Measurements from ENCODE around the gene KCNQ1. TPM values are rescaled to one million over a fixed set of nuclear protein-coding genes. Genes with fewer than 3 reads are reported as not detected.

The KCNQ1 gene
- total and polyA plus RNA-seq, 2 donors (not counting 1 experiment from before 2014, with no cell fraction given): 21.5 to 28.8 TPM

DNA sequence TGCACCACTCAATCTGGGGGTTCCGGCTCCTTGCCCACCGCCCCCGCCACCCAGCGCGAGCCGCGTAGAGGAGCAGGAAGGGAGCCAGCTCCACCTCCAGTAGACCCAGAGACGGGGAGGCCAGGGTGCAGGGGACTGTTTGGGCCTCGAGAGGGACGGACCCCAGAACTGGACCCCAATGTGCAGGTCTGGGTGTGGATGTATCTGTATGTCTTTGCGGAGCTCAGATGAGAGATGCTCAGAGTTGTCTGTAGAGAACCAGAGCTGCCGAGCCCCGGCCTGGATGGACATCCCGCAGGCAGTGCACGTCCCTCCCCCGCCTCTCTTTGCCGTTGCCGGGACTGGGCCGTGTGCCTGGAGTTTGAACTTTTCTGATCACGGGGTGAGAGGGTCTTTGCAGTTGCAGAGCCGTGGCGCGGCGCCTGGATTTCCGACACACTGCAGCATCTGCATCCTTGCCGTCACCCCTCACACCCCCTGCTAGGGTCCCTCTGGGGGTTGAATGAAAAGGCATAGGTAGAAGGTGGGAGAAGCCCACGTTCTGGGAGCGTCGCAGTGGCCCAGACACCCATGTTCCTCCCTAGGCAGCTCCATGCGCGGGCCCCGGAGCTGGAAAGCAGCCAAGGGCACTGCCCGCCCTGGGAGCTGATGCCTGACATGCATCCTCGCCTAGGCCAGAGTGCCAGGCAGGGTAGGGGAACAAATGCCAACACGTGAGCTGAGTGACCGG is 105.2 kb downstream of the KCNQ1 start:
- ATAC-seq (ENCODE audit: low read depth) (no peak), DNase-seq (no peak)
- TF ChIP-seq EZH2 (IDR thresholded peaks at IDR 0.05; ENCODE audit: borderline replicate concordance, insufficient read depth, low read depth, low read length, poor library complexity, severe bottlenecking): no peak
- H3K27me3 Mint-ChIP-seq: no peaks in the 10 kb centered on the region
- CTCF ChIA-PET: no interaction called here
- Histone ChIP-seq H3K36me3 (replicated peaks in 1 of 2; ENCODE audit: control extremely low read depth in 1 of 2, control insufficient read depth in 1 of 2, extremely low read depth in 1 of 2, insufficient read depth in 2 of 2, low read length in 1 of 2) (peaks cover 0 to 3% of the 10 kb centered on the region in 2 experiments), H4K20me1 (ENCODE audit: control insufficient read depth, insufficient read depth, low read length, poor library complexity, severe bottlenecking) (peaks cover 59% of the 10 kb centered on the region), H3K4me2 (replicated peaks; ENCODE audit: low read depth, low read length, poor library complexity, severe bottlenecking) (no peak overlapping the region), H3K9me3 (ENCODE audit: control extremely low read depth in 1 of 3, control insufficient read depth in 2 of 3, insufficient read depth in 1 of 3, low read length in 2 of 3) (no peaks in the 10 kb centered on the region), H3K27me3 (replicated peaks in 1 of 4; ENCODE audit: control extremely low read depth in 1 of 4, control insufficient read depth in 3 of 4, insufficient read depth in 4 of 4, low read length in 3 of 4) (no peaks in the 10 kb centered on the region), H3K27ac (ENCODE audit: low read length in 2 of 2) (no peak overlapping the region), H3K79me2 (ENCODE audit: control insufficient read depth, insufficient read depth, low read length) (peaks cover 42% of the 10 kb centered on the region), H3K9ac (ENCODE audit: low read length) (no peak overlapping the region), H2AFZ (ENCODE audit: insufficient read depth, low read depth, low read length, poor library complexity, severe bottlenecking) (no peak overlapping the region), H3K4me3 (ENCODE audit: control extremely low read depth in 1 of 5, extremely low read depth in 1 of 5, insufficient read depth in 1 of 5, low read depth in 2 of 5, low read length in 4 of 5) (no peak overlapping the region), H3K4me1 (ENCODE audit: control insufficient read depth in 2 of 2, insufficient read depth in 2 of 2, low read length in 2 of 2) (no peaks in the 10 kb centered on the region)
- no peaks in the 10 kb centered on the region for H3K9me3 Mint-ChIP-seq (ENCODE audit: insufficient read depth)
- no peak overlapping the region for H3K4me3 Mint-ChIP-seq
- no peak overlapping the region for H3K27ac Mint-ChIP-seq
- intact Hi-C loops (cut with micrococcal nuclease): no loop called here
- H3K4me1 Mint-ChIP-seq: peaks cover 14% of the 10 kb centered on the region
- POLR2A ChIA-PET: no interaction called here
- WGBS (ENCODE audit: insufficient coverage): 96% methylated on average over 30 of the region's 36 CpGs

DNA sequence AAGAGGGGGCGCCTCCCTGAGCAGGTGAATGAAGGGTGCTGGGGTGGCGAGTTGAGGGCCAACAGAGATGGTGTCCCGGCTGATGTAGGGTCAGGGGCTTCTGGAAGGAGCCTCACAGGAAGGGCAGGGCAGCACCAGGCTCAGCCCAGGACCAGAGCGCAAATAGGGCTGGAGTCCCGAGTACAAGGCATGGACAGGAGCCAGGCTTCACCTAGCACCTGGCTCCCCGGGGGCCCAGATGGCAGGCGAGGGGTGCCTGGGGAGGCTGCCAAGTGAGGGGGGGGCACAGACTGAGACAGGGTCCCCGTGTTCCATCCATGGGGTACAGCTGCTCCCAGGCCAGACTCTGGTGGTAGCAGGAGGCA is 105.8 kb downstream of the KCNQ1 start:
- ChIA-PET POLR2A (no interaction called here), CTCF (interaction anchor here (0.7 kb wide), 1 partner anchor 19 kb away, joined by 3 read pairs; no protein-coding TSS in a partner anchor)
- intact Hi-C loops (cut with micrococcal nuclease): no loop called here
- no peaks in the 10 kb centered on the region for H3K9me3 Mint-ChIP-seq (ENCODE audit: insufficient read depth)
- Histone ChIP-seq H3K36me3 (replicated peaks in 1 of 2; ENCODE audit: control extremely low read depth in 1 of 2, control insufficient read depth in 1 of 2, extremely low read depth in 1 of 2, insufficient read depth in 2 of 2, low read length in 1 of 2) (peaks cover 0 to 3% of the 10 kb centered on the region in 2 experiments), H4K20me1 (ENCODE audit: control insufficient read depth, insufficient read depth, low read length, poor library complexity, severe bottlenecking) (peaks cover 64% of the 10 kb centered on the region), H2AFZ (ENCODE audit: insufficient read depth, low read depth, low read length, poor library complexity, severe bottlenecking) (no peak overlapping the region), H3K9ac (ENCODE audit: low read length) (no peak overlapping the region), H3K4me3 (ENCODE audit: control extremely low read depth in 1 of 5, extremely low read depth in 1 of 5, insufficient read depth in 1 of 5, low read depth in 2 of 5, low read length in 4 of 5) (no peak overlapping the region), H3K9me3 (ENCODE audit: control extremely low read depth in 1 of 3, control insufficient read depth in 2 of 3, insufficient read depth in 1 of 3, low read length in 2 of 3) (no peaks in the 10 kb centered on the region), H3K27ac (ENCODE audit: low read length in 2 of 2) (no peak overlapping the region), H3K4me1 (ENCODE audit: control insufficient read depth in 2 of 2, insufficient read depth in 2 of 2, low read length in 2 of 2) (no peaks in the 10 kb centered on the region), H3K79me2 (ENCODE audit: control insufficient read depth, insufficient read depth, low read length) (peaks cover 43% of the 10 kb centered on the region), H3K27me3 (replicated peaks in 1 of 4; ENCODE audit: control extremely low read depth in 1 of 4, control insufficient read depth in 3 of 4, insufficient read depth in 4 of 4, low read length in 3 of 4) (no peaks in the 10 kb centered on the region), H3K4me2 (replicated peaks; ENCODE audit: low read depth, low read length, poor library complexity, severe bottlenecking) (no peak overlapping the region)
- H3K27me3 Mint-ChIP-seq: no peaks in the 10 kb centered on the region
- no peak for DNase-seq
- WGBS (ENCODE audit: insufficient coverage): 93% methylated on average over 7 of the region's 8 CpGs
- H3K4me1 Mint-ChIP-seq: peaks cover 13% of the 10 kb centered on the region
- TF ChIP-seq EZH2 (IDR thresholded peaks at IDR 0.05; ENCODE audit: borderline replicate concordance, insufficient read depth, low read depth, low read length, poor library complexity, severe bottlenecking): no peak
- TF ChIP-seq, protein P1, sequence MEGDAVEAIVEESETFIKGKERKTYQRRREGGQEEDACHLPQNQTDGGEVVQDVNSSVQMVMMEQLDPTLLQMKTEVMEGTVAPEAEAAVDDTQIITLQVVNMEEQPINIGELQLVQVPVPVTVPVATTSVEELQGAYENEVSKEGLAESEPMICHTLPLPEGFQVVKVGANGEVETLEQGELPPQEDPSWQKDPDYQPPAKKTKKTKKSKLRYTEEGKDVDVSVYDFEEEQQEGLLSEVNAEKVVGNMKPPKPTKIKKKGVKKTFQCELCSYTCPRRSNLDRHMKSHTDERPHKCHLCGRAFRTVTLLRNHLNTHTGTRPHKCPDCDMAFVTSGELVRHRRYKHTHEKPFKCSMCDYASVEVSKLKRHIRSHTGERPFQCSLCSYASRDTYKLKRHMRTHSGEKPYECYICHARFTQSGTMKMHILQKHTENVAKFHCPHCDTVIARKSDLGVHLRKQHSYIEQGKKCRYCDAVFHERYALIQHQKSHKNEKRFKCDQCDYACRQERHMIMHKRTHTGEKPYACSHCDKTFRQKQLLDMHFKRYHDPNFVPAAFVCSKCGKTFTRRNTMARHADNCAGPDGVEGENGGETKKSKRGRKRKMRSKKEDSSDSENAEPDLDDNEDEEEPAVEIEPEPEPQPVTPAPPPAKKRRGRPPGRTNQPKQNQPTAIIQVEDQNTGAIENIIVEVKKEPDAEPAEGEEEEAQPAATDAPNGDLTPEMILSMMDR (IDR thresholded peaks at IDR 0.05): no peak
- H3K27ac Mint-ChIP-seq: no peak overlapping the region
- ATAC-seq (ENCODE audit: low read depth): no peak
- no peak overlapping the region for H3K4me3 Mint-ChIP-seq

Measured in B cell (primary cell).